SJSA1 (cell line): Measurements from ENCODE around the gene RPP38. TPM values are rescaled to one million over a fixed set of nuclear protein-coding genes. Genes with fewer than 3 reads are reported as not detected.

ENCODE experiments used
- DNase-seq, 2 experiments: peaks; one replicate each; pipeline ENCODE4 v3.0.0-alpha.2; 2015 to 2020; ENCODE audit warnings: low spot score in 2 of 2, low read depth in 1 of 2
- H3K27ac ChIP-seq: fragments of 250-450 bp; sonication (Bioruptor Pico); 2 replicates; pipeline ENCODE4 v1.5.1; 2020; ENCODE audit warnings: mild to moderate bottlenecking, moderate library complexity
- H3K27me3 ChIP-seq: fragments of 250-450 bp; sonication (Bioruptor Pico); replicated peaks from 2 replicates; pipeline ENCODE4 v1.5.1; 2020; ENCODE audit warnings: mild to moderate bottlenecking, moderate library complexity
- H3K36me3 ChIP-seq: fragments of 250-450 bp; sonication (Bioruptor Pico); 2 replicates; pipeline ENCODE4 v1.5.1; 2020; ENCODE audit warnings: mild to moderate bottlenecking
- H3K4me1 ChIP-seq: fragments of 250-450 bp; sonication (Bioruptor Pico); replicated peaks from 2 replicates; pipeline ENCODE4 v1.6.1; 2021; ENCODE audit warnings: mild to moderate bottlenecking
- H3K4me3 ChIP-seq: fragments of 250-450 bp; sonication (Bioruptor Pico); 2 replicates; pipeline ENCODE4 v1.5.1; 2020; ENCODE audit warnings: mild to moderate bottlenecking
- H3K9me3 ChIP-seq: fragments of 250-450 bp; sonication (Bioruptor Pico); replicated peaks from 2 replicates; pipeline ENCODE4 v1.5.1; 2020; ENCODE audit warnings: mild to moderate bottlenecking
- total RNA-seq: library from RNA; depleted of rRNA; stranded (reverse); fragments of >200 nt; shearing (Covaris generic); gene quantifications from 2 replicates; pipeline ENCODE4 v1.2.3, GENCODE V29; 2014

RPP38 gene
- total RNA-seq, 1 experiment from 2014 or later = 13.9 TPM

- peak within 1 kb of the TSS; percentile 54 for H3K4me3 ChIP-seq
- peak; percentile 77 to 80 for DNase-seq
- no peaks in the 10 kb centered on the region for H3K9me3 ChIP-seq
- no peak within 1 kb of the TSS for H3K27ac ChIP-seq
- H3K27me3 ChIP-seq = no peaks in the 10 kb centered on the region
- H3K4me1 ChIP-seq = peaks cover 16% of the 10 kb centered on the region
- no peaks in the 10 kb centered on the region for H3K36me3 ChIP-seq
These were observed 8.5 kb upstream of the RPP38 start, which contains the start of gene ACBD7 for GRCh38 chr10:15088428-15089261. Gene ACBD7, minus strand, starts transcription at chr10:15088776. Its CDS starts 48 bp downstream, at chr10:15088728.

DNA sequence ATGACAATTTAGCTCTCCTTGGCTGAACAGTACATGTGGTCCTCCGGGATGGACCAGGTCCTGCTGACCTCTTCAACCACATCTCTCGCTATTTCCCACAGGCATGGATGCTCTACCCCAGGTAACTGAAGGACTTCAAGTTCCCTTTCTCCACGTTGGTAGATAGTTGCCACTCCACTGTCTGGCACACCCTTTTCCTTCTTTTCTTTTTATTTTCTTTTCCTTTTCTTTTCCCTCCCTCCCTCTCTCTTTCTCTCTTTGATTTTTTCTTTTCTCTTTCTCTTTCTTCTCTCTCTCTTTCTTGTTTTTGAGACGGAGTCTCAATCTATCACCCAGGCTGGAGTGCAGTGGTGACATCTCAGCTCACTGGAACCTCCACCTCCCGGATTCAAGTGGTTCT is 5.7 kb upstream of the RPP38 start:
- Histone ChIP-seq H3K4me3 (no peak overlapping the region), H3K27me3 (no peaks in the 10 kb centered on the region), H3K9me3 (no peaks in the 10 kb centered on the region), H3K27ac (no peak overlapping the region), H3K4me1 (peaks cover 6% of the 10 kb centered on the region), H3K36me3 (no peaks in the 10 kb centered on the region)
- no peak for DNase-seq

DNA sequence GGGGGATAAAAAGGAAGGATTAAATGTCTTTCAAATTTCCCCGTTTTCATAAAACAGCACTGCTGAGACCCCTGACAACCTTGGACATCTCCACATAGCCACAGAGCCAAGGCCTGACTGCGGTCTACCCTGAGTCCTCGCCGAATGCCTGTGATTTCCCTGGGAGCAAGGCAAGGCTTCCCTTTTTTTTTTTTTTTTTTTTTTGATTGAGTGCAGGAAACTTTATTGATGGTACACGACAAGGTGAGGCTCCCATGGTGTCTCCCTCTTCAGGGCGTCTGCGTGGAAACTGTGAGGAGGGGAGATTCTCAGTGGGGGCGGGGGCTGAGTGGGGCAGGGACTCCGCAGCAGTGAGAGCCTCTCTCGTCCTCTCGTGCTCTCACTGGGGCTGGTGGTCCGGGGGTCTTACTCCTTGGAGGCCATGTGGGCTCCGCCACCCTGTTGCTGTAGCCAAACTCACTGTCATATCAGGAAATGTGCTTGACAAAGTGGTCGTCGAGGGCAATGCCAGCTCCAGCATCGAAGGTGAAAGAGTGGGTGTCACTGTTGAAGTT is 4.2 kb upstream of the RPP38 start:
- peaks cover 6% of the 10 kb centered on the region for H3K36me3 ChIP-seq
- H3K9me3 ChIP-seq = no peaks in the 10 kb centered on the region
- H3K4me1 ChIP-seq = peaks cover 9% of the 10 kb centered on the region
- H3K27me3 ChIP-seq = no peaks in the 10 kb centered on the region
- no peak for DNase-seq
- H3K4me3 ChIP-seq = no peak overlapping the region
- no peak overlapping the region for H3K27ac ChIP-seq

- Histone ChIP-seq H3K27ac (peak overlapping the region; percentile 89; the same call in 1 of the 2 replicates), H3K36me3 (peaks cover 19% of the 10 kb centered on the region), H3K4me3 (peak overlapping the region; percentile 91), H3K9me3 (no peaks in the 10 kb centered on the region), H3K27me3 (no peaks in the 10 kb centered on the region), H3K4me1 (peaks cover 14% of the 10 kb centered on the region)
- no peak for DNase-seq
These were observed 519 bp upstream of the RPP38 start for GRCh38 chr10:15096661-15097010.

DNA sequence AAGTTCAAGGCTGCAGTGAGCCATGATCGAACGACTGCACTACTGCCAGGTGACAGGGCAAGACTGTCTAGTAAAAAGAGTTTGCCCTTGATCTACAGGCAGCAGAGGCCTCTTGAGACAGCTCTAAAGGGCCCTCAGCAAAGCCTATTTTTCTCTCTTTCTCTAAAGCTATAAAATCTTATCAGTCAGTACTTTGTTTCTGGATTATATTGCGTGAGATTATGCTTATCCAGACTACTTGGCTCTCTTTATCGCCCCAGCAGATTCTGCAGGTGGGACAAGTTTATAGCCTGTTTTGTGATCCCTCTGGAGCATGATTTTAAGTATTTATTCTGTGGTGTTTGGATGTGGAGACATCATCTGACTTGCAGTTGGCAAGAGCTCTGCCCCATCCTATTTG is 2.7 kb downstream of the RPP38 start:
- peaks cover 50% of the 10 kb centered on the region for H3K36me3 ChIP-seq
- H3K27ac ChIP-seq = no peak overlapping the region
- DNase-seq = no peak
- H3K27me3 ChIP-seq = no peaks in the 10 kb centered on the region
- H3K4me3 ChIP-seq = no peak overlapping the region
- peaks cover 14% of the 10 kb centered on the region for H3K4me1 ChIP-seq
- H3K9me3 ChIP-seq = no peaks in the 10 kb centered on the region

GRCh38 chr10:15103513-15103912 is 6.4 kb downstream of the RPP38 start:
- no peak overlapping the region for H3K4me3 ChIP-seq
- no peaks in the 10 kb centered on the region for H3K27me3 ChIP-seq
- no peak for DNase-seq
- no peaks in the 10 kb centered on the region for H3K9me3 ChIP-seq
- peaks cover 75% of the 10 kb centered on the region for H3K36me3 ChIP-seq
- peaks cover 11% of the 10 kb centered on the region for H3K4me1 ChIP-seq
- no peak overlapping the region for H3K27ac ChIP-seq

GRCh38 chr10:15106352-15107013 is 9.3 kb downstream of the RPP38 start:
- peak; percentile 72 for DNase-seq
- H3K36me3 ChIP-seq = peaks cover 85% of the 10 kb centered on the region
- no peak overlapping the region for H3K4me3 ChIP-seq

DNA sequence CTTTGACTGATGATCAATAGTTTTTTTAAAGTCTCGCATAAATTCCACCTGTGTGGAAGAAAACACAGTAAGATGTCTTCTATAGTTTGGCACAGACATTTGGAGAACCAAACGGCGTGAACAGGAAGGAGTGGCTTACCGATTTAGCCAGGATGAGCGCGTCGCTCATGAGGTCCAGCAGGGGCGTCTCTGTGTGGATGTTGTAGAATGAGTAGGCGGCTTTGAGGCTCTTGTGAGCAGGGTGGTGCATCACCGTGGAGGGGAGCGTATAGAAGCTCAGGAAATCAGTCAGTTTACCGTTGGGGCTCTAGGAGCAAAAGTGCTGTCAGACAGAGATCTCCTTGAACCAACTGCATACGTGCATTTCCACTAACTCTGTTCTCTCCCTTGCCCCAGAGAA is 15.5 kb downstream of the RPP38 start:
- DNase-seq = peak in 1 of 2 experiments; percentile 24
- peaks cover 32% of the 10 kb centered on the region for H3K4me1 ChIP-seq
- no peaks in the 10 kb centered on the region for H3K9me3 ChIP-seq
- no peak overlapping the region for H3K4me3 ChIP-seq
- H3K36me3 ChIP-seq = peaks cover 63% of the 10 kb centered on the region
- no peak overlapping the region for H3K27ac ChIP-seq
- no peaks in the 10 kb centered on the region for H3K27me3 ChIP-seq

More at GRCh38 chr10:15106352-15107013, 9.3 kb downstream of the RPP38 start:
- H3K4me1 ChIP-seq = peaks cover 6% of the 10 kb centered on the region; the same call in 1 of the 2 replicates
- no peaks in the 10 kb centered on the region for H3K9me3 ChIP-seq
- no peaks in the 10 kb centered on the region for H3K27me3 ChIP-seq
- no peak overlapping the region for H3K27ac ChIP-seq

- Histone ChIP-seq H3K4me1 (peaks cover 32% of the 10 kb centered on the region), H3K36me3 (peaks cover 66% of the 10 kb centered on the region), H3K27ac (peak overlapping the region; percentile 27; the same call in 1 of the 2 replicates), H3K27me3 (no peaks in the 10 kb centered on the region), H3K4me3 (no peak overlapping the region), H3K9me3 (no peaks in the 10 kb centered on the region)
- DNase-seq = peak; percentile 67 to 81
These were observed 16.6 kb downstream of the RPP38 start for GRCh38 chr10:15113766-15114165.

- no peak overlapping the region for H3K27ac ChIP-seq
- no peak for DNase-seq
- no peak overlapping the region for H3K4me3 ChIP-seq
- no peaks in the 10 kb centered on the region for H3K9me3 ChIP-seq
- H3K36me3 ChIP-seq = peaks cover 69% of the 10 kb centered on the region
- no peaks in the 10 kb centered on the region for H3K27me3 ChIP-seq
- H3K4me1 ChIP-seq = peaks cover 32% of the 10 kb centered on the region
These were observed 19.1 kb downstream of the RPP38 start for GRCh38 chr10:15116225-15116624.

DNA sequence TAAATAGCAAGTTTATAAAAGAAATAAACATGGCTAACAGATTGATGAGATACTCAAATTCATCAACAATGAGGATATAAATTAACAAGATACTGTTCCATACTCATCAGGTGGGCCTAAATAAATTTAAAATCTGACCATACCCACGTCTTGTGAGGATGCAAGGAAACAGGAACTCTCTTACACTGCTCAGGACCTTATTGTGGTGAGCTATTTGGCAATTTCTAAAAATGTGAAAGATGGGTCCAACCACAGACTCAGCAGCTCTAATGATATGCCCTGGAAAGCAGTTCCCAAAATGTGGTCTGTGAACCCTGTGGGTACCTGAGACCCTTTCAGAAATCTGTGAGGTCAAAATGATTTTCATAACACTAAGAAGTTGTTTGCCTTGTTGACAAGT is 21.5 kb downstream of the RPP38 start:
- H3K27ac ChIP-seq = no peak overlapping the region
- H3K4me1 ChIP-seq = peaks cover 44% of the 10 kb centered on the region
- no peak overlapping the region for H3K4me3 ChIP-seq
- H3K27me3 ChIP-seq = no peaks in the 10 kb centered on the region
- peaks cover 83% of the 10 kb centered on the region for H3K36me3 ChIP-seq
- no peaks in the 10 kb centered on the region for H3K9me3 ChIP-seq
- no peak for DNase-seq

- Histone ChIP-seq H3K9me3 (no peaks in the 10 kb centered on the region), H3K4me1 (peaks cover 30% of the 10 kb centered on the region), H3K27me3 (no peaks in the 10 kb centered on the region), H3K27ac (no peak overlapping the region), H3K36me3 (peaks cover 94% of the 10 kb centered on the region), H3K4me3 (no peak overlapping the region)
- DNase-seq = peak in 1 of 2 experiments; percentile 3
These were observed 23.4 kb downstream of the RPP38 start for GRCh38 chr10:15120523-15120922.

DNA sequence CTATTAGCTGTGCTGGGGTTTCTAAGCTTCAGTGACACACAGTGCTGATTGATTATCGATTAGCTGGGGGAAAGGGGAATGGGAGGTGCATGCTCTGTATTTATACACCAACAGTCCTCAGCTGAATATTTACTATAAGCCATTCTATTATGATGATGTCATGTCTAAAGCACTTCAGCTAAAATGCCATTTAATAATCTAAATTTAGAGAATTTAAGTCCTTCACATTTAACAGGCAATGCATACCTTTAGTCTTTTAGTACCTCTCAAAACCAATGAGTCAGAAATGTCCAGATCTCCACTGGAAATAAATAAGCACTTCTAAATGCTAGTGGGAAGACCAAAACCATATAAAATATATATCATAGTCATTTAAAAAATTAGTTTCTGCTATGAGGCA is 24.6 kb downstream of the RPP38 start:
- Histone ChIP-seq H3K27ac (no peak overlapping the region), H3K27me3 (no peaks in the 10 kb centered on the region), H3K36me3 (peaks cover 94% of the 10 kb centered on the region), H3K4me3 (no peak overlapping the region), H3K9me3 (no peaks in the 10 kb centered on the region), H3K4me1 (peaks cover 28% of the 10 kb centered on the region)
- no peak for DNase-seq

DNA sequence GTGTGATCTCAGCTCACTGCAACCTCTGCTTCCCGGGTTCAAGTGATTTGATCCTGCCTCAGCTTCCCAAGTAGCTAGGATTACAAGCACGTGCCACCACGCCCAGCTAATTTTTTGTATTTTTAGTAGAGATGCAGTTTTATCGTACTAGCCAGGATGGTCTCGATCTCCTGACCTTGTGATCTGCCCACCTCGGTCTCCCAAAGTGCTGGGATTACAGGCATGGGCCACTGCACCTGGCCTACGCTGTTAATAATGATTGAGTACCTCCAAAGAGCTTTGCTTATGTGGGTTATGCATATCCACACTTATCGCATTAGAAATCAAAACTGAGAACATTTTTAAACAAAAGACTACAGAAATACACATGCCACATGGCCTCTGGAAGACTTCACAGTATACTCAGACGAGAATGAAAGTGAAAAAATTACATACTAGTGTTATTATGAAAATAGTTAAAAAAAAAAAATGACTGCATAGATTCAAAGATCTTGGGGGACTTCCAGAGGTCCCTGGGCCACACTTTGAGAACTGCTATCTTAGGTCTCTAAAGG is 25.4 kb downstream of the RPP38 start:
- no peak overlapping the region for H3K4me3 ChIP-seq
- peaks cover 28% of the 10 kb centered on the region for H3K4me1 ChIP-seq
- no peak overlapping the region for H3K27ac ChIP-seq
- H3K27me3 ChIP-seq = no peaks in the 10 kb centered on the region
- no peaks in the 10 kb centered on the region for H3K9me3 ChIP-seq
- peak in 1 of 2 experiments; percentile 5 for DNase-seq
- H3K36me3 ChIP-seq = peaks cover 90% of the 10 kb centered on the region
